GM19023 (cell line): ENCODE results near the gene LLGL2.
"Not testable (repeated sequence)": the region's sequence is repeated elsewhere in the genome, so short reads cannot be mapped to it uniquely, and the experiment has no call there.

ENCODE experiments used
- ATAC-seq: cut with Tn5 transposase; IDR thresholded peaks from one replicate; pipeline ENCODE4 v1.9.1; 2021; ENCODE audit warnings: mild to moderate bottlenecking, moderate library complexity; ENCODE audit not compliant: unreplicated experiment

Gene LLGL2

DNA sequence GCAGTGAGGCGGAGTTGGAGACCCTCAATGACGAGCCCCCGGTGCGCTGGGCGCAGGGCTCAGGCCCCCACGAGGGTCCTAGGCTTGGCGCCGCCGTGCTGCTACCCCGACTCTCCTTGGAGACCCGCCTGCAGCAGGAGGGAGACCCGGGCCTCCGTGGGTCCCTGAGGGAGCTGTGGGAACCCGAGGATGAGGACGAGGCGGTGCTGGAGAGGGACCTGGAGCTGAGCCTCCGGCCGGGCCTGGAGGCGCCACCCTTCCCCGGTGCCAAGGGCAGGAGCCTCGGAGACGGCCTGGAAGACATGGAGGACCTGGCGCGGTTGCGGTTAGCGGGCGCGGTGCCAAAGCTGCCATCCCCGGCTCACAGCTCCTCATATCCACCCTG, 64.4 kb downstream of the LLGL2 start:
- ATAC-seq = no peak

DNA sequence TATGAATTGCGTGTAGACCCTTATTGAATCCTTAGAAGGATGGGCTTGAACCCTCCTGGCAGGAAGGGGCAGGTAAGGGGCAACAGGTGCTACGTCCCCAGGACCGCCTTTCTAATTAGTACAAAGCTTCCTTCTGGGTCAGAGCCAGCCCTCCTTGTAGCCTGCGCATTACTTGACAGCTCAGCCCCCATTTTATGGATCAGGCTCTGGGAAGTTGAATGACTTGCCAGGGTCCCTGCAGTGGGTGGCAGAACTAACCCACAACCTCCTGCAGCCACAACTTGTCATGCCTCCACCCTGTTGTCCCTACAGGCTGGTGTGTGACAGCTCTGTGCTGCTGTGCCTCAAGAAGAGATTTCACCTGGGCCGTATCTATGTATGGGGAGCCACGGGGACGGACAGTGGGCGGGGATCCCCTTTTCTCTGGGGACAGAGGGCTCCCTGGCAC, 64.8 kb downstream of the LLGL2 start:
- ATAC-seq = no peak

DNA sequence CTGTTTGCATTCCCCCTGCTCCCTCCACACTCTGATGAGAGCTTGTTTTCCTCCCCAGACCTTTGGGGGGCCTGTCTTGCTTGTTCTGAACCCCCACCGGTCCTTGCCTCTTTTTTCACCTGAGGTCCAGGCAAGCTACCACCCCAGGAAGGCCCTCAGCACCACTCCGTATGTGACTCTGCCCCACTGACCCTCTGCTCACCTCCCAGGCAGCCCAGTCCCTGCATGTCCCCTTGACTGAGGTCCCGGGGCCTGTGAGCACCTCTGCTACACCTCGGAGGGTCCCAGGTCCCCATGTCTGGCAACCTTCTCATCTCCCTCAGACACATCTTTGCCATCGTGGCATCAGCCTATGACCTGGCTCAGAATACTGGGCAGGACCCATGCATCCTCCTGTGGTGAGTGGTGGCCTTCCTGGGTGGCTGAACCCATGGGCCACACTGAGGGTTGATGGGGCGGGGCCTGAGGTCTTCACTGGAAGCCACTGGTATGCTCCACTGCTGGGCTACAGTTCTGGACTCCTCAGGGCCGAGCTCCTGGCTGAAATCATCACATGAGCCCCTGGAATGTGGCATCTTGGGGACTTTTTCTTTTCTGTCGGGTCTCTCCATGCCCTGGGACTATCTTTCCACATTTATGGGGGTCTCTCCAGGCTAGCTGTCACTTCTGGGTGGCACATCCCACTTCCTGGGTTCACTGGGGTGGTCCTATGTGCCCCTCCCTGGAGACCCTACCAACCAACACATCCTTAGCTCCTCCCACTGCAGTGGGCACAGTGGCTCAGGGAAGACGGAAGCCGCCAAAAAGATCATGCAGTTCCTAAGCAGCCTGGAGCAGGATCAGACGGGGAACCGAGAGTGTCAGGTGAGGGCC, 65.6 kb downstream of the LLGL2 start:
- no peak for ATAC-seq

DNA sequence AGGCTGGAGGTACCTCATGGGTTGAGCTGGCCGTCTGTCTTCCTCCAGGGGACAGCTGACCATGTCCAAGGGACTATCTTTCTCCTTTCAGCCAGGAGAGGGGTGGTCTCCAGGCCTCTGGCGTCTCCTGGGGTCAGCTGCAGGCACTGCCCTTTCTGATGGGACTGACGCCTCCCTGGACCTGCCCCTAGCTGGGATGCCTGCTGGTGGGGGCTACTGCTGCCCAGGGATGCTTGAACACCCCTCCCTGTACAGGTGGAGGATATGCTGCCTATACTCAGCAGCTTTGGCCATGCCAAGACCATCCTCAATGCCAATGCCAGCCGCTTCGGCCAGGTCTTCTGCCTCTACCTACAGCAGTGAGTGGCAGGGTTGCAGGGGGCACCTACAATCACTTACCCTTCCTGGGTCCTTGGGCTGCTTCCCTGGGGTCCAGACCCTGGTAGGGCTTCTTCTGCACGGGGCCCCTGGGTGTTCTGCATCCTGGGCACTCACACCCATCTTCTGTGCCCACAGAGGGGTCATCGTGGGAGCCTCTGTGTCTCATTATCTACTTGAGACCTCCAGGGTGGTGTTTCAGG, 66.3 kb downstream of the LLGL2 start:
- no peak for ATAC-seq

DNA sequence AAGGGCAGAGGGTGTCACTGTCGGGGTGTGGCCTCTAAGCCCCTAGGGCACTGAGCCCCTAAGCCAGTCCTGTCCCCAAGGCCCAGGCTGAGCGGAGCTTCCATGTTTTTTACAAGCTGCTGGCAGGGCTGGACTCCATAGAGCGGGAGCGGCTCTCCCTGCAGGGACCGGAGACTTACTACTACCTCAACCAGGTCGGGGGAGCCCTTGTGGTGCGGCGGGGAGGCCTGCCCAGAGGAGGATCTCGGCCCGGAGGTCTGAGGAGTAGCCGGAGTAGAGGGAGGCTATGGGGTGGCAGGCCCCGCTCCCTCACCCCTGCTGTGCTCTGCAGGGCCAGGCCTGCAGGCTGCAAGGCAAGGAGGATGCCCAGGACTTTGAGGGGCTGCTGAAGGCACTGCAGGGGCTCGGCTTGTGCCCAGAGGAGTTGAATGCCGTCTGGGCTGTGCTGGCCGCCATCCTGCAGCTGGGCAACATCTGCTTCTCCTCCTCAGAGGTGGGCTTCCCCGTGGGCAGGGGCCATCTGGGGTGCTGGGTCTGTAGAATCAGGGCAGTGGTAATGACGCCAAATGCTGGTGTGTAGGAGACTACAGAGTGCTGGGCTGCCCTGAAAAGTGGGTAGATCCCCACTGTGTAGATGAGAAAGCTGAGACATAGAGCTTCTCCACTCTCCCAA, 67.0 kb downstream of the LLGL2 start:
- ATAC-seq = no peak

DNA sequence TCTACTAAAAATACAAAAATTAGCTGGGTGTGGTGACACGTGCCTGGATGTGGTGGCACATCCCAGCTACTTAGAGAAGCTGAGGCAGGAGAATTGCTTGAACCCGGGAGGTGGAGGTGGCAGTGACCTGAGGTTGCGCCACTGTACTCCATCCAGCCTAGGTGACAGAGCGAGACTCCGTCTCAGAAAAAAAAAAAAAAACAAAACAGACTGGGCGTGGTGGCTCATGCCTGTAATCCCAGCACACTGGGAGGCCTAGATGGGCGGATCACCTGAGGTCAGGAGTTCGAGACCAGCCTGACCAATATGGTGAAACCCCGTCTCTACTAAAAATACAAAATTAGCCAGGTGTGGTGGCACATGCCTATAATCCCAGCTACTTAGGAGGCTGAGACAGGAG, 67.9 kb downstream of the LLGL2 start:
- not testable (repeated sequence) for ATAC-seq

DNA sequence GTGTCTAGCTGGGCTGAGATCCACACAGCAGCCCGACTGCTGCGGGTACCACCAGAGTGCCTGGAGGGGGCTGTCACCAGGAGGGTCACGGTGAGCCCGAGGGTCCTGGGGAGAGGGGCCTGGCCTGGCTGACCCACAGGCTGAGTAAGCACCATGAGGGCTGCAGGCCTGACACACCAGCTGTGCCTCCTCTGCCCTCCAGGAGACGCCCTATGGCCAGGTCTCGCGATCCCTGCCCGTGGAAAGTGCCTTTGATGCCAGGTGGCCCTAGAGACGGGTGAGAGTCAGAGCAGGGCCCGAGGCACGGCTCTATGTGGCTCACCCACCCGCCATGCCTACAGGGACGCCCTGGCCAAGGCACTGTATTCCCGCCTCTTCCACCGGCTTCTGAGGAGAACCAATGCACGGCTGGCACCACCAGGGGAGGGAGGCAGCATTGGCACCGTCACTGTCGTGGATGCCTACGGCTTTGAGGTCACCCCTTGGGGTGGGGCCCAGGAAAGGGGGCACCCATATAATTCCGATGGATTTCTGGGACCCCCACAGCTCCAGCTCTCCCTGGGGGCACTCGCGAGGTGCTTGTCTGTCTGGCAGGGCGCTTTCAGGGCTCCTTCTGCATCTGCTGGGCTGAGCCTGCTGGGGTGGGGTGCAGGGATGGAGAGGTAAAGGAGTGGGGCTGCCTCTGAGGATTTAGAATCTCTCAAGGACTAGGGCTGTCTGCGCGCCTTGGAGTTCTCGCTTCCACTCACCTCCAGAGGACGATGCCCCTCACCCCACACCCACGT, 69.2 kb downstream of the LLGL2 start:
- no peak for ATAC-seq

DNA sequence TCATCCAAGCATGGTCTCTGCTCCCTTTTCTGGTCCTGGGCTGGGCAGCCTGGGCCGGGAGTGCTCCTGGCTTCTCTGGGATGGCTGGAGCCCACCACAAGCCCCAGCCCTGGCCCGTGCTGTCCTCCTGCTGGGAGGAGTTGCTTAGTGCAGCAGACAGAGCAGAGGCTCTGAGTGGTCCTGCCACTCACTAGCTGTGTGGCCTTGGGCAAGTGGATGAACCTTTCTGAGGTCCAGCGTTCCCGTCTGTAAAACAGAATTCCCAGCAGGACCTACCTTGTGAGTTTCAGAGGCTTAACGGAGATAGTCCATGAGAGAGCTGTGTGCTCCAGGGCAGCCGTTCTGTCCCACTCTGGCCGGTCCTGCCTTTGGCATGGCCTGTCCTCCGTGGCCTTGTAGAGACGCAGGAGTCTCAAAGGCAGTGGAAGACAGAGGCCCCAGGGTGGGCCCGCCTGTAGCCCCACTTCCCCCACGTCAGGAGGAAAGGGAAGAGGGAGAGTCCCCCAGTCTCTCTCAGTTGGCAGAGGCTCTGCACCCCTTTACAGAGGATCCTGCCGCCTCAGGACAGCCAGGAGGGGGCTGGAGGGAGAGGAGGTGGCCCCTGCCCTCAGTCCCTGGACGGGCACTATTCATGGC, 69.9 kb downstream of the LLGL2 start:
- ATAC-seq = no peak

DNA sequence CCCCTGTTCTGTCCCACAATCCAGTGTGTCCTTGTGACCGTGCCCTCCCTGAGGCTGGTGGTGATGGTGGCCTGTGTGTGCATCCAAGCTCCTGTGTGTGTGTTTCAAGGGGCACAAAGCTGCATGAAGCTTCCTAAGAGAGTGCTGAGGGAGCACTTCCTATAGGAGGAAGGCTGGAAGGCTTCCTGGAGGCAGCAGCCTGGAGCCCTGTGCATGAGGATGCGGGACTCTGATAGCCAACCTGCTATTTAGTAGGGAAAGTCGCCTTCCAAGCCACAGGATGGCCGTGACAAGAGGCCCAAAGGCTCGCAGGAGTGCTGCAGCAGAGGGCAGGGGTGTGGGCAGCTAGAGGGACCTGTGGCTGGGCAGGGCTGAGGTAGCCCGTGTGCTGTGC, 70.4 kb downstream of the LLGL2 start:
- ATAC-seq = no peak

DNA sequence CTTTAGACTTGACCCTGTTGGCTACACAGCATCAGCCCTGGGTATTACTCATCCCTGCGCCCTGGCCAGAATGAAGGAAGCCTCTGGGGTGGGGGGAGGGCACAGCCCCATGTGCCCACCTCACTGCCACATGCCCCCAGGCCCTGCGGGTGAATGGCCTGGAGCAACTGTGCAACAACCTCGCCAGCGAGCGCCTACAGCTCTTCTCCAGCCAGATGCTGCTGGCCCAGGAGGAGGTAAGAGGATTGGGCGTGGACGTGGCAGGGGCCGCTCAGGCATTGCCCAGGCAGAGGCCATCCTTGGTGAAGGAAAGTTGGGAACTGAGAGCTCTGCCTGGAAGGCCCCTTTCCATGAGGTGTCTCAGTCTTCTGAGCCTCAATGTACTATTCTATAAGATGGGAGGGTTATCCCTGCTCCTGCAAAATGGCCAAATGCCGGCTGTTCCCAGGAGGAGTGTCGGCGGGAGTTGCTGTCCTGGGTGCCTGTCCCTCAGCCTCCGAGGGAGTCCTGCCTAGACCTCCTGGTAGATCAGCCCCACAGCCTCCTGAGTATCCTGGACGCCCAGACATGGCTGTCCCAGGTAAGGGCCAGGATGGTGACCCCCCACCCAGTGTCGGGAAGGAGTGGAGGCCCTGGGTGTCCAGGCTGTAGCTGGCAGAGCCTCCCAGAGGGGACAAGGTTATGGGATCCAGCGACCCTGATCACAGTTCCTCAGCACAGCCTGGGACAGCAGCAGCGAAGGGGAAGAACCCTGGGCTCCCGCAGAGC, 71.0 kb downstream of the LLGL2 start:
- no peak for ATAC-seq

DNA sequence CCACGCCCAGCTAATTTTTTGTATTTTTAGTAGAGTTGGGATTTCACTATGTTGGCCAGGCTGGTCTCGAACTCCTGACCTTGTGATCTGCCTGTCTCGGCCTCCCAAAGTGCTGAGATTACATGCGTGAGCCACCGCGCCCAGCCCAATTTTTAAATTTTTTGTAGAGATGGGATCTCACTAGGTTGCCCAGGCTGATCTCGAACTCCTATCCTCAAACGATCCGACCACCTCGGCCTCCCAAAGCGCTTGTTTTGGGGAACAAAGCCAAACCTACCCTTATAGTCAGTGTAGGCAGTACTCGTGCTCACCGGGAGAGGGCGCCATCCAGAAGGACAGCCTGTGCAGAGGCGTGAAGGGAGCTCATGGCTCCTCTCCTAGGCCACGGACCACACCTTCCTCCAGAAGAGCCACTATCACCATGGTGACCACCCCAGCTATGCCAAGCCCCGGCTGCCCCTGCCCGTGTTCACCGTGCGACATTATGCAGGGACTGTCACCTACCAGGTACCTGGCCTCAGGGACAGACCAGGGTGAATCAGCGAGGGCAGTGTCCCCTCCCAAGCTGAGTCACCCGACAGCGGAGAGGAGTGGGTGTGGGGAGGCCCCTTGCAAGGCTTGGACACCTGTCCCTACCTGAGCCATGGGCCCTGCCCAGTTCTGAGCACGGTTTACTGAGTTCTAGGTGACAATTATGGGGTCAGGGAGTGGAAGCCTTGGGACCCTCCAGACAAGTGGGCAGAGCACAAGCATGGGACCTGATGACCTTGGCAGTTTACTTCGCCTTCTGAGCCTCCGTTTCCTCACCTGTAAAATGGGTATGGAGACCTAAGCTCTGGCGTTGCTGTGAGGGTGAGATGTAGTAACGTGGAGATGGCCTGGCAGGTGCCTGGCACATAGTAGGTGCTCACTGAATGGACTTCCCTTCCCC, 75.8 kb downstream of the LLGL2 start:
- ATAC-seq = no peak

DNA sequence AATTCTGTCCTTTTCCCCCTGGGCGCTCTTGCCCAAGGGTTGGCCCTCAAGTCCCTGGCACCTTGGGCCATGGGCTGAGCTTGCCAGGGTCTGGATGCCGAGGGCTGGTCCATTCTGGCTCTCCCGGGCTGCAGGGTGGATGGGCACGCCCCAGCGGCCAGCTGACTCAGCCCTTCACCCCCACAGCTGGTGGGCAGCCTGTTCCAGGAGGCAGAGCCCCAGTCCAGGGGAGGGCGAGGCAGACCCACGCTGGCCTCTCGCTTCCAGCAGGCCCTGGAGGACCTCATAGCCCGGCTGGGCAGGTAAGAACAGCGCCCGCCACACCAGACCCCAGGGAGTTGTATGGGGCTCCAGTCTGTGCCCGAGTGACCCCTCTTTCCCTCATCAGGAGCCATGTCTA, 77.1 kb downstream of the LLGL2 start:
- ATAC-seq = no peak

DNA sequence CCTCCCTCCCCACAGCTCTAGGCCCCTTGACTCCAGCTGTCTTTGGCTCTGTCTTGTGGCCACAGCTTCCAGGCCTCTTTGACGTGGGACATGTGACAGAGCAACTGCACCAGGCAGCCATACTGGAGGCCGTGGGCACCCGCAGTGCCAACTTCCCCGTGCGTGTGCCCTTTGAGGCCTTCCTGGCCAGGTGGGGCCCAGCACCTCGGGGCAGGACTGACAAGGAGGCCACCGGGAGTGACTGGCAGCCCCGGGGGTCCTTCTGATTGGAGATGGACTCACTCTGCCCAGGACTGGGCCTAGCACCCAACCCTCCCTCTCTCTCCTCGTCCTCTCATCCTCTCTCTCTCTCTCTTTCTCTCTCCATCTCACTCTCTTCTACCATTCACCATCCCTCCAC, 77.6 kb downstream of the LLGL2 start:
- no peak for ATAC-seq

DNA sequence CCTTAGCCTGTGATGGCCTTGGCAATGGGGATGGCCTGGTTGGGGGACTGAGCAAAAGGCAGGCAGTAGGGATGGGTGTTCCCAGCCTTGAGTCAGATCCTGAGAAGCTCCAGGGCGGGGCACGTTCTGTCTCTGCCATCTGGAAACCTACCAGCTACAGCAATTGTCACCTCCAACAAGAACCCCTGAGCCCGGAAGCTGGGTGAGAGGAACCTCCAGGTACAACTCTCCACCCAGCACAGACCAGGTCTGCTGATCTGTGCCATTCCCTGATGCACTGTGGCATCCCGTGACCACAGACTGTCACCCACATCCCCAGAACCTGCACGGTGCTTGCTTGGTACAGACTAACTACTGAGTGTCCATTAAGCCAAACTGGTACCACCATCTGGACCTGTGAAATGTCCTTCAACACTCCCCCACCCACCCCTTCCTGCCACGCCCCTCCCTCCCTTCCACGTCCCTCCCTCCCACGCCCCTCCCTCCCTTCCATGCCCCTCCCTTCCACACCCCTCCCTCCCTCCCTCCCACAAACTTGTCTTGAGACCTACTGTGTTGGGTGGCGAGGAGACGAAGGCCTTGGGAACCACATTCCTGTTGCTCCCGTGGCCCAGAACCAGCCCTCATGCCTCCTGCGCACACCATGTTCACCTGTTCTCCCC, 78.7 kb downstream of the LLGL2 start:
- ATAC-seq = no peak

DNA sequence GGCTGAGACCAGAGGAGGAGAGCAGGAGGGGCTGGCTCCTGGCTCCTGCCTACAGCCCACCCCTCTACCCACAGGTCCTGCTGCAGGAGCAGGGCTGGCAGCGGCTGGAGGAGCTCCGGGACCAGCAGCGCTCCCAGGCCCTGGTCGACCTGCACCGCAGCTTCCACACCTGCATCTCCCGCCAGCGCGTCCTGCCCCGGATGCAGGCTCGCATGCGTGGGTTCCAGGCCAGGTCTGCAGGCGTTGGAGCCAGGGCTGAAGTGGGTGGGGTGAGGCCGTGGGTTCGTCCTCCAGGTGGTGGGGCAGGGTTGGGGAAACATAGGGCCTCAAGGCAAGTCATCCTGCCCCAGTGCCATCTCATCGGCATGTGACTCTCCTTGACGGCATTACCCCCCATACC, 80.3 kb downstream of the LLGL2 start:
- ATAC-seq = no peak

DNA sequence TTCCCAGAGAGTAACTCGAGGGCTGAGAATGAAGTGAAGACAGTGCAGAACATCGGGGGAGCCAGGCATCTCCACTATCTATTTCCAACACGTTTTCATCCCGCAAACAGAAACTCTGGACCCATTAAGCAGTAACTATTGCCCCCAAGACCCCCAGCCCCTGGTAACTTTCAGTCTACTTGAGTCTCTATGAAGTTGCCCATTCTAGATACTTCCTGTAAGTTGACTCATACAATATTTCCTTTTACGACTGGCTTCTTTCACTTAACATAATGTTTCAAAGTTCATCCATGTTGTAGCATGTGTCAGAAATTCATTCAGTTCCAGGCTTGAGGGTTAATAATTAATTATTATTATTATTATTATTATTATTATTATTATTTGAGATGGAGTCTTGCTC, 81.6 kb downstream of the LLGL2 start:
- ATAC-seq = no peak

DNA sequence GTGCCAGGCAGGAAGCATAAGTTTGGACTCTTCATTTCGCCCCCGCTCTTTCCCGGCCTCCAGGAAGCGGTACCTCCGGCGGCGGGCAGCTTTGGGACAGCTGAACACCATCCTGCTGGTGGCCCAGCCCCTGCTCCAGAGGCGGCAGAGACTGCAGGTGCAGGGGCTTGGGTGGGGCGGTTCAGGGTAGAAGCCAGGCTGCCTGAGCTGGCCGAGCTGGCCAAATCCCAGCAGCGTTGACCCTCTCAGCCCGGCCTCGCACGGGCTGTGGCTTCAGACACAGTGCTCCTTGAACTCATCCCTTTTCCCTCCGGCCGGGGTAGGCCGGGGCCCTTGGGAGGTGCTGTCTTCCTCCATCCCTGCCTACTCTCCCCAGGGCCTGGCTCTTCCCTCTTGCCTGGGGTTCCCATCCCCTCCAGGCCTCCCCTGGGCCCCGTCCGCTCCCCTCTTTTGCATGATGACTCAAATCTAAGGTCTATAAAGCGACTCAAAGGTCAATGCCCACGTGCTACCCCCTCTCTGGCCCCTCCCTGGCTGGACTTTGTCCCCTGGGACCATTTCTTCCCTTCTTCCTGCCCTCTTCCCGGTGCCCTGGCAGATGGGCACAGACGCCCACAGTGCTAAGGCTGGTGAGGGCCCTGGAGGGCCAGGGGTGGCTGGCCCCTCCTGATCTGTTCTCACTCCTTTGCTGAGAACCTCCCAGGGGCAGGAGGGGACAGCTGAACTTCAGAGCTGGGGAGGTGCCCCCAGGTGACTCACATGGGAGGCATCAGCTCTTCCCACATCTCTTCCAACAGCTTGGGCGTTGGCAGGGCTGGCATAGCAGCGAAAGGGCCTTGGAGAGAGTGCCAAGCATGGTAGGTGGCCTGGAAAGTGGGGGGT, 84.8 kb downstream of the LLGL2 start:
- ATAC-seq = no peak
